HepG2 (cell line): ENCODE data around the gene RPA1.

ENCODE experiments used
- HCFC1 ChIP-seq: fragments of 150-350 bp; IDR thresholded peaks from 2 replicates; pipeline ENCODE4 v1.6.1; 2014; ENCODE audit warnings: low read depth, low read length
- SMARCC2 ChIP-seq: fragments of 450-650 bp; IDR thresholded peaks from 2 replicates; pipeline ENCODE4 v1.6.1; 2017; ENCODE audit warnings: antibody characterized with exemption, mild to moderate bottlenecking
- SMC3 ChIP-seq: IDR thresholded peaks from 2 replicates; pipeline ENCODE4 v1.6.1; 2011; ENCODE audit warnings: low read length, improper control_type of control experiment
- ZNF121 ChIP-seq: sonication (generic); formaldehyde crosslinking; IDR thresholded peaks from 2 replicates; pipeline ENCODE4 v1.5.0; 2020; ENCODE audit warnings: mild to moderate bottlenecking, missing genetic modification reagents
- ZNF780A ChIP-seq: sonication (generic); formaldehyde crosslinking; IDR thresholded peaks from 2 replicates; pipeline ENCODE4 v1.8.0; 2022; ENCODE audit warnings: mild to moderate bottlenecking, missing genetic modification reagents, moderate library complexity
- TF ChIP-seq, protein P1 (sequence below): IDR thresholded peaks from 2 replicates; pipeline ENCODE4 v1.4.0; 2020; ENCODE audit warnings: mild to moderate bottlenecking, missing genetic modification reagents
- TF ChIP-seq, protein P2 (sequence below): sonication (generic); formaldehyde crosslinking; IDR thresholded peaks from 2 replicates; pipeline ENCODE4 v1.5.0; 2020; ENCODE audit warnings: missing genetic modification reagents
- TF ChIP-seq, protein P3 (sequence below): sonication (generic); formaldehyde crosslinking; IDR thresholded peaks from 2 replicates; pipeline ENCODE4 v1.5.0; 2020; ENCODE audit warnings: mild to moderate bottlenecking, missing genetic modification reagents, moderate library complexity
- TF ChIP-seq, protein P4 (sequence below): sonication (generic); formaldehyde crosslinking; conservative IDR thresholded peaks from 2 replicates; pipeline ENCODE4 v1.4.0; 2020; ENCODE audit warnings: missing genetic modification reagents
- TF ChIP-seq, protein P5 (sequence below): sonication (generic); formaldehyde crosslinking; IDR thresholded peaks from 2 replicates; pipeline ENCODE4 v1.9.0; 2021; ENCODE audit warnings: mild to moderate bottlenecking, missing genetic modification reagents

DNA sequence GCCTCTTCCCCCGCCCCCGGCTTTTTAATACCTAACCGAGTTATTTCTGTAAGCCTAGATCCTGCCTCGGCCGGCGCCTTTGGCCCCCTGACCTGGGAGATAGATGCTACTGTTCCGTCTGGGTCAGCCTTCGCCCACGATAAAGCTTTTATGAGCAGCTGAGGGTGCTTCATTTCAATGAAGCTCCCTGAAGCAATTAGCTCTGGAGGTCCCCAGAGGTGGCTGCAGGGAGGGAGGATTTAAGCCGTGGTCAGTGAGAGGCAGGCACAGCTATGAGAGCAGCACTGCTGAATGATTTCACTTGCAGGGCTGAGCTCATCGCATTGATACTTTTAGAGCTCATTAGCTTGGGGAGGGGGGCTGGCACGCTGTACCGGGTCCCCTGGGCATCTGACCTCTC is 89.4 kb downstream of the RPA1 start:
- TF ChIP-seq, protein P1, sequence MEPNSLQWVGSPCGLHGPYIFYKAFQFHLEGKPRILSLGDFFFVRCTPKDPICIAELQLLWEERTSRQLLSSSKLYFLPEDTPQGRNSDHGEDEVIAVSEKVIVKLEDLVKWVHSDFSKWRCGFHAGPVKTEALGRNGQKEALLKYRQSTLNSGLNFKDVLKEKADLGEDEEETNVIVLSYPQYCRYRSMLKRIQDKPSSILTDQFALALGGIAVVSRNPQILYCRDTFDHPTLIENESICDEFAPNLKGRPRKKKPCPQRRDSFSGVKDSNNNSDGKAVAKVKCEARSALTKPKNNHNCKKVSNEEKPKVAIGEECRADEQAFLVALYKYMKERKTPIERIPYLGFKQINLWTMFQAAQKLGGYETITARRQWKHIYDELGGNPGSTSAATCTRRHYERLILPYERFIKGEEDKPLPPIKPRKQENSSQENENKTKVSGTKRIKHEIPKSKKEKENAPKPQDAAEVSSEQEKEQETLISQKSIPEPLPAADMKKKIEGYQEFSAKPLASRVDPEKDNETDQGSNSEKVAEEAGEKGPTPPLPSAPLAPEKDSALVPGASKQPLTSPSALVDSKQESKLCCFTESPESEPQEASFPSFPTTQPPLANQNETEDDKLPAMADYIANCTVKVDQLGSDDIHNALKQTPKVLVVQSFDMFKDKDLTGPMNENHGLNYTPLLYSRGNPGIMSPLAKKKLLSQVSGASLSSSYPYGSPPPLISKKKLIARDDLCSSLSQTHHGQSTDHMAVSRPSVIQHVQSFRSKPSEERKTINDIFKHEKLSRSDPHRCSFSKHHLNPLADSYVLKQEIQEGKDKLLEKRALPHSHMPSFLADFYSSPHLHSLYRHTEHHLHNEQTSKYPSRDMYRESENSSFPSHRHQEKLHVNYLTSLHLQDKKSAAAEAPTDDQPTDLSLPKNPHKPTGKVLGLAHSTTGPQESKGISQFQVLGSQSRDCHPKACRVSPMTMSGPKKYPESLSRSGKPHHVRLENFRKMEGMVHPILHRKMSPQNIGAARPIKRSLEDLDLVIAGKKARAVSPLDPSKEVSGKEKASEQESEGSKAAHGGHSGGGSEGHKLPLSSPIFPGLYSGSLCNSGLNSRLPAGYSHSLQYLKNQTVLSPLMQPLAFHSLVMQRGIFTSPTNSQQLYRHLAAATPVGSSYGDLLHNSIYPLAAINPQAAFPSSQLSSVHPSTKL (CRISPR knock-in tag), result no peak
- TF ChIP-seq, protein P2, sequence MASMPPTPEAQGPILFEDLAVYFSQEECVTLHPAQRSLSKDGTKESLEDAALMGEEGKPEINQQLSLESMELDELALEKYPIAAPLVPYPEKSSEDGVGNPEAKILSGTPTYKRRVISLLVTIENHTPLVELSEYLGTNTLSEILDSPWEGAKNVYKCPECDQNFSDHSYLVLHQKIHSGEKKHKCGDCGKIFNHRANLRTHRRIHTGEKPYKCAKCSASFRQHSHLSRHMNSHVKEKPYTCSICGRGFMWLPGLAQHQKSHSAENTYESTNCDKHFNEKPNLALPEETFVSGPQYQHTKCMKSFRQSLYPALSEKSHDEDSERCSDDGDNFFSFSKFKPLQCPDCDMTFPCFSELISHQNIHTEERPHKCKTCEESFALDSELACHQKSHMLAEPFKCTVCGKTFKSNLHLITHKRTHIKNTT, result no peak
- TF ChIP-seq, protein P3, sequence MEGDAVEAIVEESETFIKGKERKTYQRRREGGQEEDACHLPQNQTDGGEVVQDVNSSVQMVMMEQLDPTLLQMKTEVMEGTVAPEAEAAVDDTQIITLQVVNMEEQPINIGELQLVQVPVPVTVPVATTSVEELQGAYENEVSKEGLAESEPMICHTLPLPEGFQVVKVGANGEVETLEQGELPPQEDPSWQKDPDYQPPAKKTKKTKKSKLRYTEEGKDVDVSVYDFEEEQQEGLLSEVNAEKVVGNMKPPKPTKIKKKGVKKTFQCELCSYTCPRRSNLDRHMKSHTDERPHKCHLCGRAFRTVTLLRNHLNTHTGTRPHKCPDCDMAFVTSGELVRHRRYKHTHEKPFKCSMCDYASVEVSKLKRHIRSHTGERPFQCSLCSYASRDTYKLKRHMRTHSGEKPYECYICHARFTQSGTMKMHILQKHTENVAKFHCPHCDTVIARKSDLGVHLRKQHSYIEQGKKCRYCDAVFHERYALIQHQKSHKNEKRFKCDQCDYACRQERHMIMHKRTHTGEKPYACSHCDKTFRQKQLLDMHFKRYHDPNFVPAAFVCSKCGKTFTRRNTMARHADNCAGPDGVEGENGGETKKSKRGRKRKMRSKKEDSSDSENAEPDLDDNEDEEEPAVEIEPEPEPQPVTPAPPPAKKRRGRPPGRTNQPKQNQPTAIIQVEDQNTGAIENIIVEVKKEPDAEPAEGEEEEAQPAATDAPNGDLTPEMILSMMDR (CRISPR knock-in tag), result no peak
- no peak for TF ChIP-seq ZNF121
- TF ChIP-seq ZNF780A, result no peak
- TF ChIP-seq, protein P4, sequence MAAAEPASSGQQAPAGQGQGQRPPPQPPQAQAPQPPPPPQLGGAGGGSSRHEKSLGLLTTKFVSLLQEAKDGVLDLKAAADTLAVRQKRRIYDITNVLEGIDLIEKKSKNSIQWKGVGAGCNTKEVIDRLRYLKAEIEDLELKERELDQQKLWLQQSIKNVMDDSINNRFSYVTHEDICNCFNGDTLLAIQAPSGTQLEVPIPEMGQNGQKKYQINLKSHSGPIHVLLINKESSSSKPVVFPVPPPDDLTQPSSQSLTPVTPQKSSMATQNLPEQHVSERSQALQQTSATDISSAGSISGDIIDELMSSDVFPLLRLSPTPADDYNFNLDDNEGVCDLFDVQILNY (CRISPR knock-in tag), result no peak
- TF ChIP-seq SMARCC2, result no peak
- TF ChIP-seq, protein P5, sequence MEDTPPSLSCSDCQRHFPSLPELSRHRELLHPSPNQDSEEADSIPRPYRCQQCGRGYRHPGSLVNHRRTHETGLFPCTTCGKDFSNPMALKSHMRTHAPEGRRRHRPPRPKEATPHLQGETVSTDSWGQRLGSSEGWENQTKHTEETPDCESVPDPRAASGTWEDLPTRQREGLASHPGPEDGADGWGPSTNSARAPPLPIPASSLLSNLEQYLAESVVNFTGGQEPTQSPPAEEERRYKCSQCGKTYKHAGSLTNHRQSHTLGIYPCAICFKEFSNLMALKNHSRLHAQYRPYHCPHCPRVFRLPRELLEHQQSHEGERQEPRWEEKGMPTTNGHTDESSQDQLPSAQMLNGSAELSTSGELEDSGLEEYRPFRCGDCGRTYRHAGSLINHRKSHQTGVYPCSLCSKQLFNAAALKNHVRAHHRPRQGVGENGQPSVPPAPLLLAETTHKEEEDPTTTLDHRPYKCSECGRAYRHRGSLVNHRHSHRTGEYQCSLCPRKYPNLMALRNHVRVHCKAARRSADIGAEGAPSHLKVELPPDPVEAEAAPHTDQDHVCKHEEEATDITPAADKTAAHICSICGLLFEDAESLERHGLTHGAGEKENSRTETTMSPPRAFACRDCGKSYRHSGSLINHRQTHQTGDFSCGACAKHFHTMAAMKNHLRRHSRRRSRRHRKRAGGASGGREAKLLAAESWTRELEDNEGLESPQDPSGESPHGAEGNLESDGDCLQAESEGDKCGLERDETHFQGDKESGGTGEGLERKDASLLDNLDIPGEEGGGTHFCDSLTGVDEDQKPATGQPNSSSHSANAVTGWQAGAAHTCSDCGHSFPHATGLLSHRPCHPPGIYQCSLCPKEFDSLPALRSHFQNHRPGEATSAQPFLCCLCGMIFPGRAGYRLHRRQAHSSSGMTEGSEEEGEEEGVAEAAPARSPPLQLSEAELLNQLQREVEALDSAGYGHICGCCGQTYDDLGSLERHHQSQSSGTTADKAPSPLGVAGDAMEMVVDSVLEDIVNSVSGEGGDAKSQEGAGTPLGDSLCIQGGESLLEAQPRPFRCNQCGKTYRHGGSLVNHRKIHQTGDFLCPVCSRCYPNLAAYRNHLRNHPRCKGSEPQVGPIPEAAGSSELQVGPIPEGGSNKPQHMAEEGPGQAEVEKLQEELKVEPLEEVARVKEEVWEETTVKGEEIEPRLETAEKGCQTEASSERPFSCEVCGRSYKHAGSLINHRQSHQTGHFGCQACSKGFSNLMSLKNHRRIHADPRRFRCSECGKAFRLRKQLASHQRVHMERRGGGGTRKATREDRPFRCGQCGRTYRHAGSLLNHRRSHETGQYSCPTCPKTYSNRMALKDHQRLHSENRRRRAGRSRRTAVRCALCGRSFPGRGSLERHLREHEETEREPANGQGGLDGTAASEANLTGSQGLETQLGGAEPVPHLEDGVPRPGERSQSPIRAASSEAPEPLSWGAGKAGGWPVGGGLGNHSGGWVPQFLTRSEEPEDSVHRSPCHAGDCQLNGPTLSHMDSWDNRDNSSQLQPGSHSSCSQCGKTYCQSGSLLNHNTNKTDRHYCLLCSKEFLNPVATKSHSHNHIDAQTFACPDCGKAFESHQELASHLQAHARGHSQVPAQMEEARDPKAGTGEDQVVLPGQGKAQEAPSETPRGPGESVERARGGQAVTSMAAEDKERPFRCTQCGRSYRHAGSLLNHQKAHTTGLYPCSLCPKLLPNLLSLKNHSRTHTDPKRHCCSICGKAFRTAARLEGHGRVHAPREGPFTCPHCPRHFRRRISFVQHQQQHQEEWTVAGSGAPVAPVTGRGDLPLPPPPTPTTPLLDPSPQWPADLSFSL (CRISPR knock-in tag), result no peak
- no peak for TF ChIP-seq HCFC1
- TF ChIP-seq SMC3, result no peak
